GM21526 (cell line): Measurements from ENCODE around the gene CLMP.

Source experiments
- ATAC-seq: cut with Tn5 transposase; IDR thresholded peaks from one replicate; pipeline ENCODE4 v1.9.1; 2021; ENCODE audit warnings: moderate library complexity; ENCODE audit not compliant: unreplicated experiment, low FRiP score

The CLMP gene

GRCh38 chr11:123191939-123192338 lies 3.1 kb downstream of the CLMP start:
- ATAC-seq = no peak

- no peak for ATAC-seq
These were observed 4.5 kb downstream of the CLMP start for GRCh38 chr11:123190518-123190917.

DNA sequence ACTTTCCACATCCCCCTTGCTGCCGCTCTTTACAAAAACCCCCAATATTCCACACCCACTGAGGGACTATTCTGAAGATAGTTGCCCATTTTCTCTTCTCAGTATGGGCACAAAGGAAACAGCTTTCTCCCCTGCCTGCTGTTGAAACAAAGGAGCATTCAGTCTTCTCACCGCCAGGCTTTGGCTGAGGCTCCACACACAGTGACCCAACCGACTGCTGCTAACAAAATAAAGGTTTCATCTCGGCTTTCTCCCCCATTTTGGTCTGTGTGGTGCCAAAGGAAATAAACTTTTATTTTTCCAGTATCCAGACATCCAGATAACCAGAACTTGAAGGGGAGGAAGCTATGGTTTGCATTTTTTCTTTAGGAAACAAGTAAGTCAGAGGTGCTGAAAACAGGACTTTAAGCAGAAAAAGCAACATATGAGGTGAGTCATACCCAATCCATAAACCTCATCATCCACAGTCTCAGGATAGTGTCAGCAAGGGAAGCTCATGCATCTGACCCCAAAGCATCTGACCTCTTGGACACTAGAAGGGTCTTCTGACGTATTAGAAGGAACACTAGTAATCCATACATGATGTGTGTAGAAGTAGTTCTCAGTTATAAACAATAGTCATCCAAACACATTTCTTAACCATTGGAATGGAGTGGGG lies 6.4 kb downstream of the CLMP start:
- ATAC-seq = no peak

- ATAC-seq = no peak
These were observed 7.2 kb downstream of the CLMP start for GRCh38 chr11:123187665-123188507.

- ATAC-seq = no peak
These were observed 7.8 kb downstream of the CLMP start for GRCh38 chr11:123187248-123187647.

- no peak for ATAC-seq
These were observed 8.8 kb downstream of the CLMP start for GRCh38 chr11:123186286-123186685.

- ATAC-seq = no peak
These were observed 9.7 kb downstream of the CLMP start for GRCh38 chr11:123185326-123185725.

DNA sequence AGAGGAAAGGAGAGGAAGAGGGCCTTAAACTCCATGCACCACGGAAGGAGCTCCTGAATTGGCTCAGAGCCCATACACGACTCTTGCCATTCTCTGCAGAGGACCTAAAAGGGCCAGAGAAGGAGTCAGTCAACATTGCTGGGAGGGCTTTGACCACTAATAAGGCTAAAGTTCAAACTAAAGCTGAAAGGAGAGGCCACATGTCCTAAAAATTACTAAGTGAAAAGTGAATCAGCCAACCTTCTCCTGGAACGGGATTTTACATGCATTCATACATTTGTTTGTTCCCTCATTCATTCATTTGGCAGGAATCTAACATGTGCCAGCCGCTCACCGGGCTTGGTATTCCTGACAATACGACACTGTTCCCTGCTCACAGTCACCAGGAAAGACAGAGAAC lies 10.5 kb downstream of the CLMP start:
- no peak for ATAC-seq

GRCh38 chr11:123183391-123184099 lies 11.5 kb downstream of the CLMP start:
- ATAC-seq = no peak

GRCh38 chr11:123181767-123182500 lies 13.1 kb downstream of the CLMP start:
- no peak for ATAC-seq

DNA sequence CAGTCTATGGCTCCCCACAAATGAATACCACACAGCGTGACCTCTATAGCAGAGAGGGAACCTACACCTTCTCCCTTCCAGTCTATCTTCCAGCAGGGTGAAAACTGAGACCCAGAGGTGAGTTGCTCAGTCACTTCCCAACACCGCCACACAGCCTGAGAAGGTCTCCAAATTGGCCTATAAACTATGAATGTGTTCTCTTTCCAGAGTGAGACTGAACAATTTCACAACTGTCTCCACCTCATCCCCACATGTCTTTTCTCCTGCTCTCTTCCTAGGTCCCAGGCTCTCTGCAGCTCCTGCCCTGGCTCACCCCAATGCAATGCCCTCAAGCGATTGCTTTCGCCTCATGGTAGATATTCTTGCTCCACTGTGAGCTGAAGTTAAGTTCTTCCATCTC lies 14.0 kb downstream of the CLMP start:
- no peak for ATAC-seq

GRCh38 chr11:123180574-123180973 lies 14.5 kb downstream of the CLMP start:
- no peak for ATAC-seq

GRCh38 chr11:123180166-123180565 lies 14.9 kb downstream of the CLMP start:
- no peak for ATAC-seq

GRCh38 chr11:123179586-123179985 lies 15.5 kb downstream of the CLMP start:
- ATAC-seq = no peak

DNA sequence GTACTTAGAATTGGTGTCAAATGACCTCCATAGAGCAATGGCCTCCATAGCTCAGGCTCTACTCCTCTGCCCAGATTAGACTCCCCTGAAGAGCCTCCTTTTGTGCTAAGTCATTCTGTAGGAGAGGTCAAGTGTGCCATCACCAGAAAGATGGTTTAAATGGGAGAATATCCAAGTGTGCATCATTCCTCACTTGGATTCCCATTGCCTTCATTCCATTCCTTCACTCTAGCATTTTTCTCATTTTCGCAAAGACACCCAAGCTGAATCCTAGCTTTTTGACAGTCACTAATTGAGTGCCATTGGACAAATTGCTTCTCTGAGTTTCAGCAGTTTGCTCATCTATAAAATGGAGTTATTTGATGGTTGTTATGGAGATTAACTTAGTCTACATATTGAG lies 16.9 kb downstream of the CLMP start:
- no peak for ATAC-seq

- ATAC-seq = no peak
These were observed 18.3 kb downstream of the CLMP start for GRCh38 chr11:123176785-123177184.

DNA sequence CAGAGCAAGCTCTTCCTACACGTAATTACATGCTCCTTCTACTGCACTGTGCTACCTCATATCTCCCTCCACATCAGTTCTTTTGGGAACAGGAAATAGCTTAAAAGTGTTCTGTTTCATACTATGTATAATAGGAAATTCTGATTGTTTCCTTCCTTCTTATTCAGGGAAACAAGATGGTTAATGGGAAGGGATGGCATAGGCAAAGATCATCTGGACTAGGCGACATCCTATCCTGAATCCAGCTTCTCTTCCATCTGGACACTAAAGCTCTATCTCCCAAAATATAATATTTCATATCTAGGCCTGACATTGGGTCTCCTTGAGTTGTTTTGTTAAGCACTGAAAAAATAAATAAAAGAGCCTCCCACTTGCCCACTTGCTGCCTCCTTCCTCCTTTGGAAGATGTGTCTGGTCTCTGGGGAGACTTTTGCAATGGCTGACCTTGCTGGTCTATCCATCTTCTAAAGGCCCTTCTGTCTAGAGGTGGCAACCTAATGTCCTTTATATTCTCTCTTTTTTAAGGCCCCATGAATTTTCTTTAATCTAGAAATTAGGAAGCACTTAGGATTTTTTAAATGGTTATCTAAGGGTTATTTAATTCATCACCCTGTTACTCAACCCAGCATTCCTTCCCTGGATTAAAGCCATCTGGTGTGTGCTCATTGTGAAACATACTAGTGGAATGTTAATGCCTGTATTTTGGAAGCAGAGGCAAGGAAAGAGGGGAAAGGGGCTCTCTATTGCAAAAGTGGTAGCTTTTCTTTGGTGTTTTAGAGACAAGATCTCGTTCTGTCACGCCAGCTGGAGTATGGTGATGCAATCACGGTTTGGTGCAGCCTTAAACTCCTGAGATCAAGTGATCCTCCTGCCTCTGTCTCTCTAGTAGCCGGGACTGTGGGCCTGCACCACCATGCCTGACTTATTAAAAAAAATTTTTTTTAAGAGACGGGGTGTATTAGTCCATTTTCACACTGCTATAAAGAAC lies 20.6 kb downstream of the CLMP start:
- no peak for ATAC-seq

- ATAC-seq = no peak
These were observed 21.2 kb downstream of the CLMP start for GRCh38 chr11:123173856-123174186.

- no peak for ATAC-seq
These were observed 21.8 kb downstream of the CLMP start for GRCh38 chr11:123173040-123173855.
